Measurements from ENCODE around the gene CAMK1D. TPM values are rescaled to one million over a fixed set of nuclear protein-coding genes. Genes with fewer than 3 reads are reported as not detected.

The CAMK1D gene
- total RNA-seq, 1 experiment from 2014 or later: 6.3 TPM

DNA sequence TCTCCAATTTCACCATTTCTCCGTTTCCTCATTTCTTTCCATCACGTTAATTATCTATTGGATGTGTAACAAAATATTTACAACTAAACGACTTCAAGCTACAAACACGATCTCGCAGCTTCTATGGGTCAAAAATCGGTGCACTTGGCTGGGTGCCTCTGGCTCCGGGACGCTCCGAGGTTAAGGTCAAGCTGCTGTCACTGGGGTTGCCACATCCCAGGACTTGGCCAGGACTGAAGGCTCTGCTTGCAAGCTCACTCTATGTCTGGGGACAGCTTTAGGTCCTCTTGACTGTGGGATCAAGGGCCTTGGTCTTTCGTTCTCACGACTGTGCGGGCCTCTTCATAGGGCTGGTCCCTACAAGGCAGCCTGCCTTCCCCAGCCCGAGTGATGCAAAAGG, 492.5 kb downstream of the CAMK1D start:
- H3T11ph ChIP-seq (ENCODE audit: low read length): no peak overlapping the region
- WGBS (ENCODE audit: extremely low coverage, insufficient read length, low lambda C conversion rate): 100% methylated on average over 3 of the region's 13 CpGs
- Mint-ChIP-seq H3K36me3 (ENCODE audit: insufficient read depth in 1 of 3, low read depth in 3 of 3) (no peaks in the 10 kb centered on the region), H3K9me3 (no peaks in the 10 kb centered on the region), H3K4me3 (no peak overlapping the region), H3K4me1 (peaks cover 12 to 20% of the 10 kb centered on the region in 2 experiments), H3K27ac (no peak overlapping the region), H3K27me3 (ENCODE audit: low read depth) (no peaks in the 10 kb centered on the region)
- no peak overlapping the region for H2BK120ac ChIP-seq (ENCODE audit: low read depth, low read length, poor library complexity, severe bottlenecking)
- no peak overlapping the region for H3K56ac ChIP-seq (ENCODE audit: insufficient read length, low read depth, low read length)
- no peaks in the 10 kb centered on the region for H3K27me3 ChIP-seq (ENCODE audit: insufficient read depth, low read length)
- no peak overlapping the region for H2AK5ac ChIP-seq (ENCODE audit: insufficient read length, low read length)
- no peak overlapping the region for H3K9ac ChIP-seq (ENCODE audit: extremely low read depth, insufficient read length, low read length)
- no peak overlapping the region for H4K91ac ChIP-seq (ENCODE audit: insufficient read length, low read depth, low read length)
- H2AFZ ChIP-seq (ENCODE audit: low read length): no peak overlapping the region
- TF ChIP-seq CTCF (conservative IDR thresholded peaks at IDR 0.05): no peak
- H2BK15ac ChIP-seq (ENCODE audit: low read depth, low read length): no peak overlapping the region
- no peaks in the 10 kb centered on the region for H3K79me2 ChIP-seq (ENCODE audit: insufficient read depth, low read length)
- H3K23me2 ChIP-seq (ENCODE audit: insufficient read length, low read depth, low read length, poor library complexity, severe bottlenecking): no peaks in the 10 kb centered on the region
- H3K14ac ChIP-seq (ENCODE audit: insufficient read depth, low read length): no peak overlapping the region
- H2BK12ac ChIP-seq (ENCODE audit: insufficient read length, low read depth, low read length): no peak overlapping the region
- no peak overlapping the region for H3K23ac ChIP-seq (ENCODE audit: insufficient read length, low read depth, low read length)
- no peak overlapping the region for H3K4me2 ChIP-seq (ENCODE audit: insufficient read depth, insufficient read length, low read length)
- no peaks in the 10 kb centered on the region for H4K20me1 ChIP-seq (ENCODE audit: control insufficient read depth, insufficient read depth, insufficient read length)
- no peak overlapping the region for H3K4ac ChIP-seq (ENCODE audit: low read depth, low read length)
- no peak overlapping the region for H3K27ac ChIP-seq (ENCODE audit: insufficient read length, low read depth, low read length)
- H4K8ac ChIP-seq (replicated peaks; ENCODE audit: insufficient read length, low read depth, low read length): no peak overlapping the region
- H3K9me3 ChIP-seq (ENCODE audit: control insufficient read depth, low read depth, low read length): no peaks in the 10 kb centered on the region
- no peak overlapping the region for H2BK20ac ChIP-seq (ENCODE audit: low read depth, low read length, poor library complexity, severe bottlenecking)
- DNase-seq: no peak
- no peak overlapping the region for H4K5ac ChIP-seq (ENCODE audit: insufficient read length, low read depth, low read length)
- H3K4me1 ChIP-seq (ENCODE audit: insufficient read depth, low read length): no peaks in the 10 kb centered on the region; the same call in 1 of the 2 replicates
- H3K18ac ChIP-seq (ENCODE audit: insufficient read length, low read depth, low read length): no peak overlapping the region
- no peak overlapping the region for H2BK5ac ChIP-seq (ENCODE audit: insufficient read length, low read length)
- no peaks in the 10 kb centered on the region for H3K79me1 ChIP-seq (ENCODE audit: insufficient read depth, low read depth, low read length, poor library complexity, severe bottlenecking)

All from H9 (cell line).